ENCODE results near the gene RNF25. TPM values are rescaled to one million over a fixed set of nuclear protein-coding genes. Genes with fewer than 3 reads are reported as not detected.

The RNF25 gene, protein sequence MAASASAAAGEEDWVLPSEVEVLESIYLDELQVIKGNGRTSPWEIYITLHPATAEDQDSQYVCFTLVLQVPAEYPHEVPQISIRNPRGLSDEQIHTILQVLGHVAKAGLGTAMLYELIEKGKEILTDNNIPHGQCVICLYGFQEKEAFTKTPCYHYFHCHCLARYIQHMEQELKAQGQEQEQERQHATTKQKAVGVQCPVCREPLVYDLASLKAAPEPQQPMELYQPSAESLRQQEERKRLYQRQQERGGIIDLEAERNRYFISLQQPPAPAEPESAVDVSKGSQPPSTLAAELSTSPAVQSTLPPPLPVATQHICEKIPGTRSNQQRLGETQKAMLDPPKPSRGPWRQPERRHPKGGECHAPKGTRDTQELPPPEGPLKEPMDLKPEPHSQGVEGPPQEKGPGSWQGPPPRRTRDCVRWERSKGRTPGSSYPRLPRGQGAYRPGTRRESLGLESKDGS
- total RNA-seq = 24.3 and 54.3 TPM in 2 replicates

DNA sequence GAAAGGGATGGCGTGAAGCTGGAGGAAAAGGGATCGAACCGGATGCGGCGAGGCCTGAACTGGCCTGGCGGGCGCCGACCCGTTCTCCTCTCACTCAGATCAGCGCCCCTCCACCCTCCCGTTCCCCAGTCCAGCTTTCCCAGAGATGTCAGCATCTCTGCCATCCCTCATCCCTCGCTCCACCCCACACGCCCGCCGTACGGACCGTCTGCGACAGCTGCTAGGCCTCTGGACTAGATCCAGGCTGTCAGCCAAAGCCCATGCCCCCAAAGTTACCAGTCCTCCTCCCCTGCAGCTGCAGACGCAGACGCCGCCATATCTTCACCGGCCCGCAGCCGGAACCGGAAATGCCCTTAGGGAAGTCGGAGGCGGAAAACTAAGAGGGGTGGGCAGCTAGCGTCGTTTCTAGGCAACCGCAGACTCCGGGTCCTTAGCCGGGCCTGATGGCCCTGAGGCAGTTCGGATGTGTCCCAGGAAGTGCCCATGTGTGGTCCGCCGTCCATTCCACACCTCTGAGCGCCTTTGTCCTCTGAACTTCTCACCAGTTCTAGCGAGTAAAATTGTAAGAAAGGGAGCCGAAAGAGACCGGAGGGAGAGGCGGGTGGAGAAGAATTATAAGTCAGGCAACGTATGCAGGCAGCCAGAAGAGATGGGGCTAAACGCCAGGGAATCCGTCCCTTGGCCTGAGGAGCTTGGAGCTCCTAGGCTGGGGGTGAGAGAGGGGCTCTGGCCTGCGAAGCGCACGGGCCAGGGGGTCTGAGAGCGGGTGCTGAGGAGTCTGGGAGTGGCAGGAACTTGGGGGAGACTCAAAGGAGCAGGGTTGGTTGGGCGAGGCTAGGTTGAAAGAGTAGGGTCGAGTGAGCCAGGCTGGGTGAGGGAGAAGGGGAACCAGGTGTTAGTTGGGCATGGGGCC is at the start of gene RNF25, which contains the start of gene STK36:
TSS of gene RNF25 (minus strand) at position 349 of the 913 bp plus-strand sequence. CDS start at position 317, 32 bp downstream.
TSS of gene STK36 (plus strand) at position 433 of the 913 bp plus-strand sequence. CDS start 744 bp downstream, outside the sequence.

GRCh38 chr2:218710687-218711549 is 39.1 kb upstream of the RNF25 start, which contains the start of gene TTLL4:
Gene TTLL4, plus strand, starts transcription at chr2:218710835. Its CDS starts 26,842 bp downstream, at chr2:218737677.

DNA sequence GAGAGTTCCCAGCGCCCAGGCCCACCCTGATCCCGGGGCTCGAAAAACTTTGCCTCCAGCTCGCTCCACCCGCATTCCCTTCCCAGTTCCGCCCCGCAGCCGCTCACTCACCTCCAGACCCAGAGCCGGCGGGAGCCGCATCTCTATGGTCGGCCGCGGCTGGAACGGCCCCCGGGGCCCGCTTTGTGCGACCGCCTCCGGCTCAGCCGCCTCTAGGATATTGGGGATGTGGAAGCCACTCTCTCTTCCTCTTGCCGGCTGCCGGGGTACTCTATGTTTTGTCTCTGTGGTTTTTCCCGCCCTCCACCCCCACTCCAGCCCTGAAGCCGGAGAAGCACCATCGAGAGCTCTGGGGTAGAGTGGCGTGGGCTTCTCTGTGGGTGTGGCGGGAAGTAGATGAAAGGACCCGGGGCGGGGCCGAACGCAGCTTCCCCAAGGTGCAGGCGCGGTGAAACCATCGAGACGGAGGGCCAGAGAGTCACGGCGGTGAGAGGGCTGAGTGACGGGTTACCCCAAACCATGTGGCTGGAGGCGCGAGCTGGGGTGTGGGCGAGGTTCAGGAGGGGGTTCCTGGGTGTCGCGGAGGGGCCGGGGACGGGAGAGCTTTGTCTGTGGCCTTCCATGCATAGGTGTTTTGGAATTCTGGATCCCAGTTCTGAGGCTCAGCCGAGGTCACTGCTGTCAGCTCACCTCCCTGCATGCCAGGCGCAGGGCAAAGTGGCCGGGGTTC is 12.4 kb downstream of the RNF25 start, which contains the start of the genes BCS1L and ZNF142:
TSS of gene BCS1L (plus strand) at position 426 of the 730 bp plus-strand sequence. CDS start 1,305 bp downstream, outside the sequence.
TSS of gene ZNF142 (minus strand) at position 366 of the 730 bp plus-strand sequence. CDS start 3,194 bp downstream, outside the sequence.

Other genes with a start within 250 kb of the RNF25 start
- gene USP37, start 103.7 kb downstream of the RNF25 start, total RNA-seq = 11.7 and 27.9 TPM in 2 replicates
- 34.5 and 52.8 TPM in 2 replicates for gene CNOT9, start 103.2 kb downstream of the RNF25 start, total RNA-seq
- gene PLCD4, start 64.1 kb downstream of the RNF25 start, total RNA-seq = not detected in 2 replicates
- gene ZNF142, start 12.4 kb downstream of the RNF25 start, total RNA-seq = 12.2 and 15.5 TPM in 2 replicates
- gene BCS1L, start 12.3 kb downstream of the RNF25 start, total RNA-seq = 13.0 and 26.8 TPM in 2 replicates
- 31.4 and 34.3 TPM in 2 replicates for gene STK36, start 84 bp upstream of the RNF25 start, total RNA-seq
- gene TTLL4, start 38.8 kb upstream of the RNF25 start, total RNA-seq = 17.0 and 17.3 TPM in 2 replicates
- gene CYP27A1, start 110.1 kb upstream of the RNF25 start, total RNA-seq = 1.1 and 2.4 TPM in 2 replicates
- not detected in 2 replicates for gene PRKAG3, start 159.8 kb upstream of the RNF25 start, total RNA-seq
- 1.1 and 21.2 TPM in 2 replicates for gene WNT6, start 187.8 kb upstream of the RNF25 start, total RNA-seq
- gene WNT10A, start 208.8 kb upstream of the RNF25 start, total RNA-seq = under 0.01 and 0.11 TPM in 2 replicates

Measured in placental epithelial cell (primary cell).